GM12865 (cell line): ENCODE data around the gene PHLDB2.

ENCODE experiments used
- DNase-seq: peaks from one replicate; pipeline ENCODE4 v3.0.0; 2010; ENCODE audit warnings: low read depth
- H3K4me3 ChIP-seq: 2 replicates; pipeline ENCODE4 v1.5.1; 2011; ENCODE audit warnings: mild to moderate bottlenecking, low read depth, low read length, control low read depth
- CTCF ChIP-seq: IDR thresholded peaks from 2 replicates; pipeline ENCODE4 v1.5.1; 2011; ENCODE audit warnings: low read length, control low read depth, low read depth, inconsistent platforms; ENCODE audit not compliant: insufficient read depth; ENCODE audit errors: missing control alignments

Gene PHLDB2

GRCh38 chr3:111904376-111905241 is 45.5 kb downstream of the PHLDB2 start:
- DNase-seq, result no peak
- TF ChIP-seq CTCF, result no peak
- H3K4me3 ChIP-seq, result no peak overlapping the region

- TF ChIP-seq CTCF, result no peak
- no peak overlapping the region for H3K4me3 ChIP-seq
- DNase-seq, result no peak
Observed at GRCh38 chr3:111906656-111907055, 47.6 kb downstream of the PHLDB2 start.

- no peak for DNase-seq
- no peak for TF ChIP-seq CTCF
- H3K4me3 ChIP-seq, result no peak overlapping the region
Observed at GRCh38 chr3:111907151-111907550, 48.1 kb downstream of the PHLDB2 start.

- TF ChIP-seq CTCF, result no peak
- DNase-seq, result no peak
- no peak overlapping the region for H3K4me3 ChIP-seq
Observed at GRCh38 chr3:111910806-111911205, 51.7 kb downstream of the PHLDB2 start.

GRCh38 chr3:111911446-111911845 is 52.4 kb downstream of the PHLDB2 start:
- no peak for DNase-seq
- no peak for TF ChIP-seq CTCF
- no peak overlapping the region for H3K4me3 ChIP-seq

GRCh38 chr3:111913163-111913763 is 54.2 kb downstream of the PHLDB2 start:
- DNase-seq, result no peak
- H3K4me3 ChIP-seq, result no peak overlapping the region
- TF ChIP-seq CTCF, result no peak
